AG04449 (cell line): ENCODE results near the gene MGAT4B.

ENCODE experiments used
- CTCF ChIA-PET: fragments of 350-600 bp; formaldehyde crosslinking; extraction: SDS; loops from one replicate; lab custom pipeline; 2021; ENCODE audit warnings: antibody characterized with exemption; lab: Yijun Ruan, JAX
- POLR2A ChIA-PET: fragments of 400-600, 350-600 bp; formaldehyde crosslinking; extraction: SDS; loops from one replicate; lab custom pipeline; 2020; ENCODE audit warnings: antibody characterized with exemption, inconsistent platforms; lab: Yijun Ruan, JAX
- DNase-seq: peaks from one replicate; pipeline ENCODE4 v3.0.0-alpha.2; 2010; ENCODE audit warnings: low read depth, low spot score
- H3K4me3 ChIP-seq: 2 replicates; pipeline ENCODE4 v1.5.1; 2011; ENCODE audit warnings: low read depth, mild to moderate bottlenecking, control low read depth, low read length
- CTCF ChIP-seq: IDR thresholded peaks from one replicate; pipeline ENCODE4 v1.5.1; 2011; ENCODE audit warnings: mild to moderate bottlenecking, moderate library complexity, low read length, control low read depth, inconsistent platforms; ENCODE audit not compliant: insufficient read depth; ENCODE audit errors: missing control alignments

MGAT4B gene

GRCh38 chr5:179755022-179755421 lies 51.6 kb downstream of the MGAT4B start:
- DNase-seq, result no peak
- no peak overlapping the region for H3K4me3 ChIP-seq
- POLR2A ChIA-PET, result interaction anchor here (0.6 to 1.3 kb wide), 2 partner anchors 13 to 131 kb away, joined by 3 to 4 read pairs; partner anchors contain the start of gene HNRNPH1
- CTCF ChIA-PET, result interaction anchor here (1.2 to 4.6 kb wide), 2 partner anchors 9 to 14 kb away, joined by 3 to 42 read pairs; no protein-coding TSS in a partner anchor
- TF ChIP-seq CTCF, result no peak

- no peak for DNase-seq
- ChIA-PET POLR2A (interaction anchor here (0.6 kb wide), 1 partner anchor 107 kb away, joined by 3 read pairs; no protein-coding TSS in a partner anchor), CTCF (interaction anchor here (4.6 kb wide), 1 partner anchor 10 kb away, joined by 42 read pairs; no protein-coding TSS in a partner anchor)
- H3K4me3 ChIP-seq, result no peak overlapping the region
- no peak for TF ChIP-seq CTCF
Observed at GRCh38 chr5:179753971-179754370, 52.7 kb downstream of the MGAT4B start.

- ChIA-PET CTCF (interaction anchor here (1.2 to 3.1 kb wide), 6 partner anchors 10 to 78 kb away, joined by 3 to 21 read pairs (median 4); partner anchors contain the start of gene MAML1), POLR2A (no interaction called here)
- TF ChIP-seq CTCF, result no peak
- H3K4me3 ChIP-seq, result no peak overlapping the region
- no peak for DNase-seq
Observed at GRCh38 chr5:179749857-179750508, 56.7 kb downstream of the MGAT4B start.

GRCh38 chr5:179747811-179748210 lies 58.9 kb downstream of the MGAT4B start:
- POLR2A ChIA-PET, result no interaction called here
- no peak for DNase-seq
- no peak for TF ChIP-seq CTCF
- CTCF ChIA-PET, result no interaction called here
- H3K4me3 ChIP-seq, result no peak overlapping the region
